ENCODE measurements around the gene ELAVL1.

Gene ELAVL1

GRCh38 chr19:7970716-7971448, 34.6 kb downstream of the ELAVL1 start:
- no peak overlapping the region for H3K4me3 ChIP-seq (ENCODE audit: low read depth, low read length)
- POLR2A ChIA-PET, result no interaction called here
- peak; percentile 88 for TF ChIP-seq CTCF (IDR thresholded peaks at IDR 0.05; ENCODE audit: insufficient read depth, low read length, missing control alignments)
- no peak for DNase-seq (ENCODE audit: low read depth, low spot score)
- CTCF ChIA-PET, result interaction anchor here (0.8 to 6.3 kb wide), 25 partner anchors 9 to 297 kb away, joined by 3 to 39 read pairs (median 6); partner anchors contain the start of genes CTXN1, ELAVL1, FBN3 and TIMM44

DNA sequence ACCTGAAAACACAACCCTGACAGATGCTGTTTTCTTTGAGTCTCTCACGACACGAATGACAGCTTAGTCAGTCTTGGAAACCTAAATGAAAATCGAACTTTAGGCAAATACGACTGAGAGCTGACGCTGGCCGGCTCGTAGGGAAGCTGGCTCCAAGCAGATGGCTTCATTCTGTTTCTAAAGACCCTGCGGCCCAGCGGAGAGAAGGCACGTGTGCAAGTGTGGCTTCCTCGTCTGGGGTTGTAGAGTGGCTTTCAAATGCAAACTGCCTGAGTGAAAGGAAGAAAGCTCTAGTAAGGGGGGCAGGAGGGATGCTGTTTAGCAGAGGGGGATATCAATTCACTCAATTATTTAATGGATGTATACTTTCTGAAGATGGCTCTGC, 35.9 kb downstream of the ELAVL1 start:
- no peak overlapping the region for H3K4me3 ChIP-seq (ENCODE audit: low read depth, low read length)
- CTCF ChIA-PET, result interaction anchor here (0.9 to 6.3 kb wide), 16 partner anchors 9 to 284 kb away, joined by 3 to 39 read pairs (median 8); partner anchors contain the start of genes CTXN1, ELAVL1 and TIMM44
- no peak for TF ChIP-seq CTCF (IDR thresholded peaks at IDR 0.05; ENCODE audit: insufficient read depth, low read length, missing control alignments)
- DNase-seq (ENCODE audit: low read depth, low spot score), result no peak
- POLR2A ChIA-PET, result no interaction called here

DNA sequence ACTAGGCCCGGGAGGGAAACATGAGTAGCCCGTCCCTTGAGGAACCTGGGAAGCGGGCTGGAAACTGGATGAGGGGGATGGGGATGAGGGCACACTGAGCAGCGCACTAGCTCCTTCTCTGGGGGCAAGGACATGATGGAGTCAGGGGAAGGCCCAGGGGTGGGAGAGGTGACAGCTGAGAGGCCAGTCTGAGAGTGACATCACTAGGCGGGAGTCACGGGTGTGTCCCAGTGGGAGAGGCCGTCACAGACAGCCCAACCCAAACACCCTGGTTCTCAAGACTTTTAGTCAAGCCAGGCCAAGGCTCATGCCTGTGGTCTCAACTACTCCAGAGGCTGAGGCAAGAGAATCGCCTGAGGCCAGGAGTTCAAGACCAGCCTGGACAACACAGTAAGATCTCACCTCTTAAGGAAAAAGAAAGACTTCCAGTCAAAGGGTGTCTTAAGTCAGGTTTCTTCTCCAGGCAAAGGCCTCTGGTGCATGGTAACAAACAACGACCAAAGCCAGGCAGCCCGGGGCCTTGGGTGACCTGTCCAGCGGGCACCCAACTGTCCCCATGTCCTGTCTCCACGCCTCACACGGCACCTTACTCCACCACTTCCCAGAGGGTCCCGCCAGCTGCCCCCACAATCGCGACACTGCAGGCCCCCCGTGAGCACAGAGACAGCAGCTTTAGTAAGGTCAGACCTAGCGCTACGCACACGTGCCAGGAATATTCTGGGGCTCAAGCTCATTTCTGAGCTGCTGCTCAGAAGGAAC, 36.5 kb downstream of the ELAVL1 start:
- DNase-seq (ENCODE audit: low read depth, low spot score), result no peak
- no peak for TF ChIP-seq CTCF (IDR thresholded peaks at IDR 0.05; ENCODE audit: insufficient read depth, low read length, missing control alignments)
- ChIA-PET POLR2A (no interaction called here), CTCF (interaction anchor here (0.9 to 6.3 kb wide), 13 partner anchors 9 to 284 kb away, joined by 3 to 39 read pairs (median 10); partner anchors contain the start of gene TIMM44)
- H3K4me3 ChIP-seq (ENCODE audit: low read depth, low read length), result no peak overlapping the region

- no peak for DNase-seq (ENCODE audit: low read depth, low spot score)
- H3K4me3 ChIP-seq (ENCODE audit: low read depth, low read length), result no peak overlapping the region
- POLR2A ChIA-PET, result no interaction called here
- no peak for TF ChIP-seq CTCF (IDR thresholded peaks at IDR 0.05; ENCODE audit: insufficient read depth, low read length, missing control alignments)
- CTCF ChIA-PET, result interaction anchor here (1.6 to 6.3 kb wide), 4 partner anchors 13 to 34 kb away, joined by 6 to 39 read pairs (median 20); partner anchors contain the start of gene TIMM44
These were observed 37.2 kb downstream of the ELAVL1 start for GRCh38 chr19:7968008-7968795.

DNA sequence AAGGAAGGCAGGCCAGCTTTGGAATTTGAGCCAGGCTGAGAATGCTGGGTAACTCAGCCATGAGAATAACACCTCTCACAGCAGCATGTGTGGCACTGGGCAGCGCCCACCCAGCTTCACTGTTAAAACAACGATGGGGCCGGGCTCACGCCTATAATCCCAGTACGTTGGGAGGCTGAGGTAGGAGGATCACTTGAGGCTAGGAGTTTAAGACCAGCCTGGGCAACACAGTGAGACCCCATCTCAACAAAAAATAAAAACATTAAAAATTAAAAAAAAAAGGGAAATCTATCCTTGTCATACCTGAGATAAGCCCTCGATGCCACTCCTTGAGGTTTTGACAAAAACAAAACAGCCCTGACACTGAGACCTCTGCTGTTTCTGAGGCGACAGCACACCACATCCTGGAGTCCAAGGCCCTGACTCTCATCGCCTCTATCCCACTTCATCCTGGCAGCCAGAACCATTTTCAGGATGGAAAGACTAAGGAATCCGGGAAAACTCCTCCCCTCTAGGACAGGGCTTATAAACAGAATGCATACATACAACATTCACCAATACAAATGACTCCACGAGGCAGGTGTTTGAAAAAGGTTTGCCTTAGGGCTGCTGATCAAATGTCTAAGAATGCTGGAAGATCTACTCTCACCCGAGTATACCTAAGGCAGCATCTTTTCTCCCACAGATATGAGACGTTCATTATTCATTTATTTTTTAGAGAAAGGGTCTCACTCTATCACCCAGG, 39.3 kb downstream of the ELAVL1 start:
- ChIA-PET POLR2A (interaction anchor here (0.8 kb wide), 1 partner anchor 9 kb away, joined by 4 read pairs; no protein-coding TSS in a partner anchor), CTCF (interaction anchor here (1.0 to 6.3 kb wide), 3 partner anchors 18 to 36 kb away, joined by 3 to 39 read pairs (median 6); partner anchors contain the start of gene TIMM44)
- DNase-seq (ENCODE audit: low read depth, low spot score), result no peak
- no peak overlapping the region for H3K4me3 ChIP-seq (ENCODE audit: low read depth, low read length)
- TF ChIP-seq CTCF (IDR thresholded peaks at IDR 0.05; ENCODE audit: insufficient read depth, low read length, missing control alignments), result no peak

Data from AG04449 (cell line).